GM12801 (cell line): ENCODE results near the gene BTBD7.

Source experiments
- CTCF ChIP-seq: IDR thresholded peaks from one replicate; pipeline ENCODE4 v1.5.1; 2011; ENCODE audit warnings: control low read depth; ENCODE audit not compliant: insufficient read length; ENCODE audit errors: extremely low read depth

The BTBD7 gene

GRCh38 chr14:93212432-93212831 lies 120.4 kb downstream of the BTBD7 start:
- TF ChIP-seq CTCF = no peak

- TF ChIP-seq CTCF = no peak
These were observed 125.1 kb downstream of the BTBD7 start for GRCh38 chr14:93207468-93208308.

GRCh38 chr14:93206793-93207467 lies 125.9 kb downstream of the BTBD7 start, which contains the start of the genes GON7 and UBR7:
Gene GON7, minus strand, starts transcription at chr14:93207065. Its CDS starts 28 bp downstream, at chr14:93207037.
Gene UBR7, plus strand, starts transcription at chr14:93207256. Its CDS starts 36 bp downstream, at chr14:93207292.
- TF ChIP-seq CTCF = no peak

GRCh38 chr14:93201155-93201704 lies 131.6 kb downstream of the BTBD7 start:
- no peak for TF ChIP-seq CTCF

GRCh38 chr14:93200553-93200952 lies 132.3 kb downstream of the BTBD7 start:
- no peak for TF ChIP-seq CTCF

- no peak for TF ChIP-seq CTCF
These were observed 133.8 kb downstream of the BTBD7 start for GRCh38 chr14:93199031-93199430.

GRCh38 chr14:93195316-93195999 lies 137.4 kb downstream of the BTBD7 start:
- no peak for TF ChIP-seq CTCF
